ENCODE results near the gene NEK1. TPM values are rescaled to one million over a fixed set of nuclear protein-coding genes. Genes with fewer than 3 reads are reported as not detected.

Gene NEK1
- total RNA-seq, 1 experiment from 2014 or later, result 8.2 TPM

GRCh38 chr4:169619958-169620879 lies 7.8 kb upstream of the NEK1 start, which contains the start of gene CLCN3:
CLCN3 (plus strand) TSS chr4:169620578; CDS start chr4:169635929, 15,351 bp downstream.
- peak within 1 kb of the TSS; percentile 54 for H3K27ac ChIP-seq
- H3K27me3 ChIP-seq, result no peaks in the 10 kb centered on the region
- H3K9me3 ChIP-seq (replicated peaks), result no peaks in the 10 kb centered on the region
- H3K4me1 ChIP-seq, result no peaks in the 10 kb centered on the region
- DNase-seq, result peak; percentile 91 to 93
- peak within 1 kb of the TSS; percentile 83 for H3K4me3 ChIP-seq
- H3K36me3 ChIP-seq, result no peaks in the 10 kb centered on the region

- Histone ChIP-seq H3K27ac (peak overlapping the region; percentile 54; the same call in 1 of the 2 replicates), H3K27me3 (no peaks in the 10 kb centered on the region), H3K4me1 (no peaks in the 10 kb centered on the region), H3K9me3 (replicated peaks) (no peaks in the 10 kb centered on the region), H3K4me3 (peak overlapping the region; percentile 83), H3K36me3 (no peaks in the 10 kb centered on the region)
- peak; percentile 12 to 39 for DNase-seq
These were observed 7.2 kb upstream of the NEK1 start for GRCh38 chr4:169619518-169619957.

- H3K27ac ChIP-seq, result no peak overlapping the region
- H3K36me3 ChIP-seq, result no peaks in the 10 kb centered on the region
- no peaks in the 10 kb centered on the region for H3K4me1 ChIP-seq
- no peaks in the 10 kb centered on the region for H3K27me3 ChIP-seq
- DNase-seq, result no peak
- H3K9me3 ChIP-seq (replicated peaks), result no peaks in the 10 kb centered on the region
- no peak overlapping the region; the same call in 1 of the 2 replicates for H3K4me3 ChIP-seq
These were observed 6.6 kb upstream of the NEK1 start for GRCh38 chr4:169618986-169619385.

- Histone ChIP-seq H3K4me3 (no peak overlapping the region), H3K36me3 (no peaks in the 10 kb centered on the region), H3K4me1 (0 out of 2 replicates have a peak, but pooled peaks cover 4% of the 10 kb centered on the region), H3K27me3 (no peaks in the 10 kb centered on the region), H3K9me3 (replicated peaks) (no peaks in the 10 kb centered on the region), H3K27ac (no peak overlapping the region)
- no peak for DNase-seq
These were observed 5.9 kb upstream of the NEK1 start for GRCh38 chr4:169618286-169618685.

- Histone ChIP-seq H3K27ac (no peak overlapping the region), H3K4me3 (no peak overlapping the region), H3K4me1 (0 out of 2 replicates have a peak, but pooled peaks cover 4% of the 10 kb centered on the region), H3K9me3 (replicated peaks) (no peaks in the 10 kb centered on the region), H3K27me3 (no peaks in the 10 kb centered on the region), H3K36me3 (no peaks in the 10 kb centered on the region)
- DNase-seq, result no peak
These were observed 4.9 kb upstream of the NEK1 start for GRCh38 chr4:169617306-169617705.

GRCh38 chr4:169616846-169617245 lies 4.5 kb upstream of the NEK1 start:
- H3K36me3 ChIP-seq, result no peaks in the 10 kb centered on the region
- H3K4me1 ChIP-seq, result 0 out of 2 replicates have a peak, but pooled peaks cover 4% of the 10 kb centered on the region
- H3K9me3 ChIP-seq (replicated peaks), result no peaks in the 10 kb centered on the region
- DNase-seq, result no peak
- no peak overlapping the region for H3K4me3 ChIP-seq
- no peak overlapping the region for H3K27ac ChIP-seq
- no peaks in the 10 kb centered on the region for H3K27me3 ChIP-seq

GRCh38 chr4:169615467-169616106 lies 3.2 kb upstream of the NEK1 start:
- no peaks in the 10 kb centered on the region for H3K36me3 ChIP-seq
- H3K27ac ChIP-seq, result no peak overlapping the region
- no peak for DNase-seq
- H3K4me1 ChIP-seq, result 0 out of 2 replicates have a peak, but pooled peaks cover 4% of the 10 kb centered on the region
- no peak overlapping the region for H3K4me3 ChIP-seq
- H3K27me3 ChIP-seq, result no peaks in the 10 kb centered on the region
- no peaks in the 10 kb centered on the region for H3K9me3 ChIP-seq (replicated peaks)

GRCh38 chr4:169612871-169613859 lies 782 bp upstream of the NEK1 start:
- Histone ChIP-seq H3K27me3 (no peaks in the 10 kb centered on the region), H3K9me3 (replicated peaks) (no peaks in the 10 kb centered on the region), H3K27ac (no peak overlapping the region; the same call in 1 of the 2 replicates), H3K36me3 (no peaks in the 10 kb centered on the region), H3K4me3 (peak overlapping the region; percentile 86), H3K4me1 (0 out of 2 replicates have a peak, but pooled peaks cover 4% of the 10 kb centered on the region)
- peak; percentile 63 to 83 for DNase-seq

- DNase-seq, result no peak
- Histone ChIP-seq H3K27ac (no peak overlapping the region), H3K4me1 (0 out of 2 replicates have a peak, but pooled peaks cover 4% of the 10 kb centered on the region), H3K9me3 (replicated peaks) (no peaks in the 10 kb centered on the region), H3K36me3 (no peaks in the 10 kb centered on the region), H3K4me3 (peak overlapping the region; percentile 86), H3K27me3 (no peaks in the 10 kb centered on the region)
These were observed 1.2 kb downstream of the NEK1 start for GRCh38 chr4:169611157-169611556.

GRCh38 chr4:169604903-169605331 lies 7.5 kb downstream of the NEK1 start:
- Histone ChIP-seq H3K27ac (no peak overlapping the region), H3K4me3 (no peak overlapping the region), H3K4me1 (peaks cover 2% of the 10 kb centered on the region; the same call in 1 of the 2 replicates), H3K9me3 (replicated peaks) (no peaks in the 10 kb centered on the region), H3K36me3 (no peaks in the 10 kb centered on the region; the same call in 1 of the 2 replicates), H3K27me3 (no peaks in the 10 kb centered on the region)
- DNase-seq, result no peak

GRCh38 chr4:169604131-169604900 lies 8.1 kb downstream of the NEK1 start:
- DNase-seq, result no peak
- no peak overlapping the region for H3K27ac ChIP-seq
- no peaks in the 10 kb centered on the region for H3K27me3 ChIP-seq
- peaks cover 2% of the 10 kb centered on the region; the same call in 1 of the 2 replicates for H3K4me1 ChIP-seq
- H3K36me3 ChIP-seq, result no peaks in the 10 kb centered on the region; the same call in 1 of the 2 replicates
- no peaks in the 10 kb centered on the region for H3K9me3 ChIP-seq (replicated peaks)
- H3K4me3 ChIP-seq, result no peak overlapping the region

GRCh38 chr4:169603312-169603711 lies 9.1 kb downstream of the NEK1 start:
- Histone ChIP-seq H3K36me3 (no peaks in the 10 kb centered on the region; the same call in 1 of the 2 replicates), H3K4me1 (peaks cover 2% of the 10 kb centered on the region; the same call in 1 of the 2 replicates), H3K27me3 (no peaks in the 10 kb centered on the region), H3K27ac (no peak overlapping the region), H3K9me3 (replicated peaks) (no peaks in the 10 kb centered on the region), H3K4me3 (no peak overlapping the region)
- no peak for DNase-seq

- Histone ChIP-seq H3K4me3 (no peak overlapping the region), H3K27ac (no peak overlapping the region), H3K4me1 (peaks cover 2% of the 10 kb centered on the region; the same call in 1 of the 2 replicates), H3K27me3 (no peaks in the 10 kb centered on the region), H3K9me3 (replicated peaks) (no peaks in the 10 kb centered on the region), H3K36me3 (no peaks in the 10 kb centered on the region; the same call in 1 of the 2 replicates)
- no peak for DNase-seq
These were observed 11.2 kb downstream of the NEK1 start for GRCh38 chr4:169601016-169601771.
